Measurements from ENCODE around the gene CDC23.
A peak's percentile ranks its signal among the peaks of the same experiment; 100 is the strongest.
"Not testable (repeated sequence)": the region's sequence is repeated elsewhere in the genome, so short reads cannot be mapped to it uniquely, and the experiment has no call there.

Gene CDC23

GRCh38 chr5:138212828-138213160, 329 bp downstream of the CDC23 start:
- DNase-seq = no peak

GRCh38 chr5:138210985-138211384, 2.1 kb downstream of the CDC23 start:
- DNase-seq = no peak

DNA sequence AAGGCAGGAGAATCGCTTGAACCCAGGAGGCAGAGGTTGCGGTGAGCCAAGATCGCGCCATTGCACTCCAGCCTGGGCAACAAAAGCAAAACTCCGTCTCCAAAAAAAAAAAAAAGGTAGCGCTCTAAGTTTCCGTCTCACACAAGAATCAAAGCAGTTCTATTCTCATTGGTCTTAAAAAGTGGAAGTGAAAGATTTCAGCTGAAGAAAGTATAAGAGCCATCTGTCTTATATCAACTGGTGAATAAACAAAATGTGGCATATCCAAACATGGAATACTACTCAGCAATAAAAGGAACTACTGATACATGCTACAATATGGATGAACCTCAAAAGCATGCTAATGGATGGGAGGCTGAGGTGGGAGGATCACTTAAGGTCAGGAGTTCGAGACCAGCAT, 19.3 kb downstream of the CDC23 start:
- DNase-seq = not testable (repeated sequence)

- DNase-seq = no peak
Observed at GRCh38 chr5:138192826-138193225, 20.3 kb downstream of the CDC23 start.

DNA sequence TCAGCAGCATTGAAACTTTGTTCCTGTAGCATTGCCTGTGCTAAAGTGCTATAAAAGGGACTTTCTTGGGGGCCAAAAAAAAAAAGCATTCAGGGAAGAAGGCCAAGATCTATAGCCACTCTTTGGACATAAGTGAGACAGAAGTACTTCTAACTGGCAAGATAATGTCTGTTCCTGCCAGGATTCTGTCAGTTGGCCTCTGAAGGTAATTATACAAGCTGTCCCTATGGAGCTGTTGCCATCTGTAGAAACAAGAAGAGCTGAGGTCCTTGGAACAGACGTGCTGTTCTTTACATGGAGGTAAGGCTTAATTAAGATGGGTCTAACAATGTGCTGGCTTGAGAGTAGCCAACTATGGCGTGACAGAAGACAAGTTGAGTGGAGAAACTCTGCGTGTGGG, 24.5 kb downstream of the CDC23 start:
- DNase-seq = no peak

GRCh38 chr5:138186002-138186447, 27.1 kb downstream of the CDC23 start:
- no peak for DNase-seq

GRCh38 chr5:138182808-138183207, 30.3 kb downstream of the CDC23 start:
- DNase-seq = no peak

GRCh38 chr5:138180841-138181240, 32.3 kb downstream of the CDC23 start:
- DNase-seq = no peak

DNA sequence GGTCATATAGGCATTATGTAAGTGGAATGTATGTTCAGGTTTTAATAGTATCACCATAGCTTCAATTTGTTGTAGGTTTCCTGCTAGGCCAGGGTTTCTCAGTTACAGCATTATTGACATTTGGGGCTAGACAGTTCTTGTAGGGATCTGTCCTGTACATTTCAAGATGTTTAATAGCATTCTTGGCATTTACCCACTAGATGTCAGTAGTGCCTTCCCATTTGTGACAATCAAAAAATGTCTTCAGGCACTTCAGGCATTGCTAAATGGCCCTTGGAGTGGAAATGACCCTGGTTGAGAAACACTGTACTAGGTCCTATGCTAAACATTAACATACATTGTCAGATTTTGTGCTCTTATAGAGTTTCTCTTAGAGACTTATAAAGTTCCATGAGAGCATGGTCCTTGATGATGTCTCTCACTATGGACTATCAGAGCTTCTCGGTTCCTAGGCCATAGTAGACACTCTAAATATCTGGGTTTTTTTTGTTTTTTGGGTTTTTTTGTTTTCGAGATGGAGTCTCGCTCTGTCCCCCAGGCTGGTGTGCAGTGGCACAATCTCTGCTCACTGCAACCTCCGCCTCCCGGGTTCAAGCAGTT, 32.8 kb downstream of the CDC23 start:
- DNase-seq = peak; percentile 59

DNA sequence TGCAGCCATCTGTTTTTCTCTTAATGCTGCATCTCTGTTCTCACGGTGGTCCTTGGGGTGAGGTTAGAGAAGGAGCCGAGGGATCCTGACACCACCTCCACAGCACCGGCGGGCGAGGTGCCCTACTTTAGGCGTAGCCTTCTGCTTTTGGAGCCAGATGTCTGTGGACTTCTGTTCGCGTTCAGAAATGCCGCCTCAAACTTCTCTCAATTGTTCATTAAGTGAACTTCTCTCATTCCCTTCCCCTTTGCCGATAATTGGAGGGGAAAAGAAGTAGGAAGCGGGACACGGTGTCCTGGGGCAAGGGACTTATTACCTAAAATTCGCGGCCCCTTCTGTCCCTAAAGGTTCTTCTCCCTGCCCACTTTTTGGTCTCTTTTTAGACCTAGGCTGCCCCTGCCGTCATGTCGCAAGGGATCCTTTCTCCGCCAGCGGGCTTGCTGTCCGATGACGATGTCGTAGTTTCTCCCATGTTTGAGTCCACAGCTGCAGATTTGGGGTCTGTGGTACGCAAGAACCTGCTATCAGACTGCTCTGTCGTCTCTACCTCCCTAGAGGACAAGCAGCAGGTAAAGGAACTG, 33.8 kb downstream of the CDC23 start:
- no peak for DNase-seq

- peak; percentile 86 for DNase-seq
Observed at GRCh38 chr5:138178516-138179276, 34.4 kb downstream of the CDC23 start, which contains the start of the genes BRD8 and KIF20A. Gene BRD8, minus strand, starts transcription at chr5:138178630. Its CDS starts 16 bp downstream, at chr5:138178614. Gene KIF20A, plus strand, starts transcription at chr5:138179112. Its CDS starts 569 bp downstream, at chr5:138179681.

- no peak for DNase-seq
Observed at GRCh38 chr5:138177941-138178515, 35.1 kb downstream of the CDC23 start.

DNA sequence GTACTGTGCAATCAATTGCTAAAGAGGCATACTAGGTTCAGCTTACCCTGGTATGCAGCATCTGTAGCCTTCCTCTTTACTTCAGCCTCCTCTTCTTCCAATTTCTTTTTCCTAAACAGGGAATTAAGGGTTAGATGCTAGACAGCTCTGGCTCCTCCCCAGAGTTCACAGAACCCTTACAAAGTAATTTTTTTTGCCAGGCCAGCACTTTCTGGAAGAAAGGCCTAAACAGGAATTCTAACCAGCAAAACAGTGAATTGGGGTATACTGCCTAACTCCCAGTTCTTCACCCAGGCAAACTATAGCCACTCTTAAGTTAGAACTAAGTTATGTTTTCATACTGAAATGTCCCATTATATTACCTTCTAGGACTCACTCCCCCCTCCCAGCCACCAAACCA, 42.8 kb downstream of the CDC23 start:
- no peak for DNase-seq

GRCh38 chr5:138169124-138169523, 44.0 kb downstream of the CDC23 start:
- DNase-seq = no peak

DNA sequence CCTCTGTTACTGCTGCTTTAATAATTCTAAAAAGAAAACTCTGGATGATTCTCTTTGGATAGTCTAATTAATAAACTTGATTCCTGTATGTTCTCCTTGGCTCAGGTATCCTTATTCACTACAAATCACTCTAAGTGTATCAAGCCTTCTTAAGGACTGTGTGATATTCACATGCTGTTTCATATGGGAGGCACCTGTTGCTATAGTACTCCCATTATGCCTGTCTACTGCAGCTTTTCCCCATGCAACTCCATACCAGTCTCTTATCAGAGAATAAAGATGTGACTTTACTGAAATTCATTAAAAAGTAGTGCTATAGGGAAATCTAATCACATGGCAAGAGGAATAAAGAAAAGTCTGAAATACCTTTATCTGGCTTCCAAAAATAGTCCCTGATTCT, 49.4 kb downstream of the CDC23 start:
- no peak for DNase-seq

- DNase-seq = no peak
Observed at GRCh38 chr5:138160706-138161105, 52.4 kb downstream of the CDC23 start.

- DNase-seq = no peak
Observed at GRCh38 chr5:138159666-138160065, 53.5 kb downstream of the CDC23 start.

DNA sequence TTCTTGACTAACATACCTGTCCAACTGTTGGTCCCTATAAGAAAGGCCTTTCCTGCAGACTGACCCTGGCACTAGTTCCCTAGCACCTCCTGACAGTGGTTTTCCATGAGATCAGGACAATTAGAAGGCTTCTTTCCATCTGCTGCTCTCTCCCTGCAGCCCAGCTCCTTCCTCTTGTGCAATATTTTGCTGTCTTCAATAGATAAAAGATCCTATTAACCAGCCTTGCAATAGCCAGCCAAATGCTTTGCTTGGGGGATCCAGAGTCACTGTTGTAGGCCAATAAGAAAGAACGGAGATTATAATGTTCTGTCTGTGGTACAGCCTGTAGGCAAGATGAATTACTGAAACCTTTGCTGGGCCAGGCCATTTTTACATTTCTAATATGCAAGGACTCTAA, 55.5 kb downstream of the CDC23 start:
- DNase-seq = no peak

- not testable (repeated sequence) for DNase-seq
Observed at GRCh38 chr5:138155977-138156376, 57.1 kb downstream of the CDC23 start.

DNA sequence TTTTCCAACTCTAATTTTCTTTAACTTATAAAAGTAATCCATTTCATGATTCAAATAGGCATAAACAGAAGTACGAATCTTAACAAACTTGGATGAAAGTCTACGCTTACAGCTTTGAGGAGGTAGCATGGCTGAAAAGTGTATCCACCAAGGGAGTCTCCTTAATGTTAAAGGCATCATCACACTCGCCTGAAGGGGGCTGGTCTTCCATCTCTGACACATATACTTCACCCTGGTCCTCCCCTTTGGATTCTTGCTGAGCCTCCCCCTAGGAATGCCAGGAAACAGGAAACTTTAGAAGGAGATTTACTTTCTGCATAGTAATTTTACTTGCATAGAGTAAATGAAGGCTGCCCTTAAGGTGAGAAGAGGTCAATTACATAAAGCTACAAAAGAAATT, 63.6 kb downstream of the CDC23 start:
- DNase-seq = no peak

DNA sequence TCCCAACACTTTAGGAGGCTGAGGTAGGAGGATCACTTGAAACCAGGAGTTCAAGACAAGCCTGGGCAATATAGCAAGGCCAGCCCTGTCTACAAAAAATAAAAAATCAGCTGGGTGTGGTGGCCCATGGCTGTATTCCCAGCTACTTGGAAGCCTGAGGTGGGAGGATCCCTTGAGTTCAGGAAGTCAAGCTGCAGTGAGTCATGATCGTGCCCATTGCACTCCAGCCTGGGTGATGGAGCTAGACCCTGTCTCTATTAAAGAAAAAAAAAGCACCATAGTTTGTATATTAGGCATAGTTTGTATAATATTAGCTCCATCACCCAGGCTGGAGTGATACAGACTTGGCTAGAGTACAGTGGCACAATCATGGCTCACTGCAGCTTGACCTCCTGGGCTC, 64.3 kb downstream of the CDC23 start:
- DNase-seq = no peak

- DNase-seq = not testable (repeated sequence)
Observed at GRCh38 chr5:138143578-138143977, 69.5 kb downstream of the CDC23 start.

- DNase-seq = no peak
Observed at GRCh38 chr5:138141734-138142133, 71.4 kb downstream of the CDC23 start.

DNA sequence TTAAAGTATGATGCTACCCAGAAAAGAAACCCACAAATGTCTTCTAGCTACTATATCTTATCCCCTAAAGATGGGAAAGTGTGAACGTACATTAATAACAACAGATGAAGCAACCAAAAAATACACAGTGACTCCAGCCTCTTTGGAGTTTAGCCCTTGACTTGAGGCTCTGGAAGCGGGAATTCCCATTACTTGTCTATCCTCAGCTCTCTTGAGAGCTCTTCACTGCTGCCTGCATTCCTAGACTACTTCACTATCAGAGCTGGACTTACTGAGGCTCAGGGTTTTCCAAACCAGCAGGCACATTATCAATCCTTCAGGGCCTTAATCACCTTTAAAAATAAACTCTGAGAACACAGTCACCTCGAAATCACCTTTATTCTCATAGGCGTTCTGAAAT, 72.9 kb downstream of the CDC23 start:
- no peak for DNase-seq

All from NCI-H187 treated with DMSO at 0.1 percent for 48 hours (cell line).